HCT116 (cell line): ENCODE data around the gene FGF3. TPM values are rescaled to one million over a fixed set of nuclear protein-coding genes. Genes with fewer than 3 reads are reported as not detected.

Source experiments
- ATAC-seq: fragments of 200-7000 bp; cut with Tn5 transposase; 2 replicates; pipeline ENCODE4 v1.9.1; 2020; ENCODE audit warnings: mild to moderate bottlenecking, moderate library complexity
- BruUV-seq: library from RNA; stranded (reverse); fragments of 400-500 nt; replicated peaks from 2 replicates; lab custom pipeline; 2021; lab: Mats Ljungman, UMichigan
- CTCF ChIA-PET: fragments of 300-600 bp; sonication (Branson Sonifier 250); formaldehyde crosslinking; loops from one replicate; lab custom pipeline; 2021; ENCODE audit warnings: antibody characterized with exemption; lab: Charles Lee
- POLR2A ChIA-PET: fragments of 300-600, 350-600 bp; sonication (Branson Sonifier 250); formaldehyde crosslinking; loops from one replicate; lab custom pipeline; 2021; ENCODE audit warnings: antibody characterized with exemption; lab: Charles Lee
- RAD21 ChIA-PET, 2 experiments: fragments of 300-600 bp; sonication (Branson Sonifier 250); formaldehyde crosslinking; loops; one replicate each; lab custom pipeline; 2023; ENCODE audit warnings: low total read pairs in 2 of 2; ENCODE audit not compliant: uncharacterized antibody in 2 of 2, unreplicated experiment in 2 of 2, low non-redundant PET in 1 of 2; lab: Charles Lee
- DNase-seq: peaks from one replicate; pipeline ENCODE4 v3.0.0-alpha.2; 2010; ENCODE audit warnings: low read depth, low spot score
- H2AFZ ChIP-seq: fragments of 200-600 bp; shearing (Covaris generic), sonication (generic); 2 replicates; pipeline ENCODE4 v1.6.1; 2017; ENCODE audit warnings: low read depth, mixed run types, mixed read lengths, antibody characterized with exemption, low read length; ENCODE audit not compliant: poor library complexity, severe bottlenecking
- H3K27ac ChIP-seq: 2 replicates; pipeline ENCODE4 v1.5.1; 2012; ENCODE audit warnings: low read depth, low read length
- H3K27me3 ChIP-seq: fragments of 200-600 bp; sonication (generic); 2 replicates; pipeline ENCODE4 v1.6.1; 2016; ENCODE audit warnings: mixed run types, low read length, mixed read lengths; ENCODE audit not compliant: insufficient read depth
- H3K36me3 ChIP-seq, 2 experiments: fragments of 200-500 bp in 1 of 2; fragments of 200-600 bp in 1 of 2; sonication (Bioruptor generic) in 1 of 2; sonication (generic) in 1 of 2; 2 replicates each; pipeline versions ENCODE4 v1.5.1 to v1.6.1; 2014 to 2016; ENCODE audit warnings: low read length in 2 of 2, inconsistent platforms in 1 of 2, mixed read lengths in 1 of 2, mixed run types in 1 of 2; ENCODE audit not compliant: insufficient read depth in 2 of 2, control insufficient read depth in 1 of 2
- H3K4me1 ChIP-seq, 2 experiments: fragments of 200-600 bp in 1 of 2; sonication (generic) in 1 of 2; 2 replicates each; pipeline versions ENCODE4 v1.5.1 to v1.6.1; 2012 to 2017; ENCODE audit warnings: low read length in 2 of 2, inconsistent platforms in 1 of 2, mild to moderate bottlenecking in 1 of 2, mixed read lengths in 1 of 2, mixed run types in 1 of 2, moderate library complexity in 1 of 2; ENCODE audit not compliant: insufficient read depth in 2 of 2, control insufficient read depth in 1 of 2
- H3K4me2 ChIP-seq: fragments of 200-600 bp; sonication (generic); 2 replicates; pipeline ENCODE4 v1.6.1; 2017; ENCODE audit warnings: mixed run types, low read length, mixed read lengths
- H3K4me3 ChIP-seq, 2 experiments: fragments of 200-600 bp in 1 of 2; sonication (generic) in 1 of 2; replicated peaks in 1 of 2; 2 replicates each; pipeline ENCODE4 v1.5.1; 2011 to 2016; ENCODE audit warnings: low read length in 2 of 2, control low read depth in 1 of 2, low read depth in 1 of 2, mild to moderate bottlenecking in 1 of 2, mixed read lengths in 1 of 2, mixed run types in 1 of 2
- H3K79me2 ChIP-seq: fragments of 200-600 bp; sonication (generic); 2 replicates; pipeline ENCODE4 v1.6.1; 2017; ENCODE audit warnings: mild to moderate bottlenecking, mixed run types, low read length, moderate library complexity, mixed read lengths; ENCODE audit not compliant: insufficient read depth
- H3K9ac ChIP-seq: fragments of 200-600 bp; sonication (generic); 2 replicates; pipeline ENCODE4 v1.6.1; 2016; ENCODE audit warnings: low read length, mixed read lengths
- H3K9me2 ChIP-seq: fragments of 200-600 bp; sonication (generic), shearing (Covaris generic); 2 replicates; pipeline ENCODE4 v1.6.1; 2017; ENCODE audit warnings: mixed run types, mild to moderate bottlenecking, moderate library complexity; ENCODE audit not compliant: insufficient read depth
- H3K9me3 ChIP-seq, 2 experiments: fragments of 200-500 bp in 1 of 2; fragments of 200-600 bp in 1 of 2; sonication (Bioruptor generic) in 1 of 2; sonication (generic) in 1 of 2; 2 replicates each; pipeline ENCODE4 v1.6.1; 2014 to 2017; ENCODE audit warnings: low read length in 2 of 2, mixed read lengths in 2 of 2, inconsistent platforms in 1 of 2, low read depth in 1 of 2, mild to moderate bottlenecking in 1 of 2, mixed run types in 1 of 2, moderate library complexity in 1 of 2; ENCODE audit not compliant: control insufficient read depth in 1 of 2, insufficient read depth in 1 of 2
- H4K20me1 ChIP-seq: fragments of 200-600 bp; sonication (generic), shearing (Covaris generic); 2 replicates; pipeline ENCODE4 v1.6.1; 2017; ENCODE audit warnings: mixed run types, mild to moderate bottlenecking, moderate library complexity; ENCODE audit not compliant: insufficient read depth
- ATF3 ChIP-seq: IDR thresholded peaks from 2 replicates; pipeline ENCODE4 v1.6.1; 2012
- CBX3 ChIP-seq: IDR thresholded peaks from 2 replicates; pipeline ENCODE4 v1.6.1; 2012; ENCODE audit warnings: low read depth
- CEBPB ChIP-seq: IDR thresholded peaks from 2 replicates; pipeline ENCODE4 v1.6.1; 2012; ENCODE audit warnings: low read depth
- EGR1 ChIP-seq: IDR thresholded peaks from 2 replicates; pipeline ENCODE4 v1.6.1; 2012; ENCODE audit warnings: low read depth
- ELF1 ChIP-seq: IDR thresholded peaks from 2 replicates; pipeline ENCODE4 v1.6.1; 2012; ENCODE audit warnings: low read depth, borderline replicate concordance
- FOSL1 ChIP-seq: IDR thresholded peaks from 2 replicates; pipeline ENCODE4 v1.6.1; 2012; ENCODE audit warnings: low read depth
- JUND ChIP-seq: IDR thresholded peaks from 2 replicates; pipeline ENCODE4 v1.6.1; 2012
- MAX ChIP-seq: IDR thresholded peaks from 2 replicates; pipeline ENCODE4 v1.6.1; 2012
- POLR2AphosphoS5 ChIP-seq: IDR thresholded peaks from 2 replicates; pipeline ENCODE4 v1.6.1; 2011; ENCODE audit warnings: mild to moderate bottlenecking, low read depth, low read length, moderate library complexity
- SIN3A ChIP-seq: IDR thresholded peaks from 2 replicates; pipeline ENCODE4 v1.6.1; 2012; ENCODE audit warnings: low read depth
- SP1 ChIP-seq: IDR thresholded peaks from 2 replicates; pipeline ENCODE4 v1.6.1; 2012; ENCODE audit warnings: low read depth
- SRF ChIP-seq: IDR thresholded peaks from 2 replicates; pipeline ENCODE4 v1.6.1; 2012; ENCODE audit warnings: low read depth
- TCF7L2 ChIP-seq: IDR thresholded peaks from 2 replicates; pipeline ENCODE4 v1.7.0; 2011; ENCODE audit warnings: borderline replicate concordance, inconsistent platforms; ENCODE audit not compliant: insufficient read depth, insufficient read length; ENCODE audit errors: extremely low read depth
- YY1 ChIP-seq: IDR thresholded peaks from 2 replicates; pipeline ENCODE4 v1.6.1; 2011; ENCODE audit warnings: low read length, low read depth, moderate library complexity, mild to moderate bottlenecking; ENCODE audit not compliant: insufficient replicate concordance; ENCODE audit errors: extremely low read depth
- ZNF274 ChIP-seq: fragments of 200-500 bp; sonication (Bioruptor generic); IDR thresholded peaks from 2 replicates; pipeline ENCODE4 v1.6.1; 2014; ENCODE audit warnings: mild to moderate bottlenecking, low read depth, low read length, inconsistent platforms
- intact Hi-C: fragments of 100-400 bp; cut with micrococcal nuclease; formaldehyde crosslinking; loops from 2 replicates; pipeline ENCODE4 v1.10.0; 2022
- total RNA-seq: library from RNA; stranded (reverse); gene quantifications from one replicate; pipeline ENCODE4 v1.2.1, GENCODE V29; 2021; ENCODE audit not compliant: unreplicated experiment

FGF3 gene
- total RNA-seq, 1 experiment from 2014 or later: not detected

DNA sequence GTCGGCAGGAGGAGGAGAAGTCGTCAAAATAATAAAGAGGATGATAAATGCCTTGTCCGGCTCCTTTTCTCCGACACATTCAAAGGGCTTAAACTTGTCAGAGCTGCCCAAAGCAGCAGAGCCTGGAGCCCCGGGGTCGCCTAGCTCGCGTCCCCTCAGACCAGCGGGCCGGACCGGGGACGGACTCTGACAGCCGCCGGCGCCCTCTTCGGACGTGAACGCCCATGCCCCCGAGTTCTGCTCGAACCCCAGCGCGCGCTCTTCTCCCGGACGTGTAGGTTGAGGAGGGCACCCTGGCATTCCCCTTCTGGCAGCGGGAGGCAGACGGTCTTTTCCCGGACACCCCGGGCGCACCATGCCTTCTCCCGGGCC, 999 bp downstream of the FGF3 start:
- H3K4me1 ChIP-seq: peaks cover 3 to 17% of the 10 kb centered on the region in 2 experiments; a peak in 3 of 4 replicates
- H4K20me1 ChIP-seq: no peaks in the 10 kb centered on the region
- no peak for DNase-seq
- no peak overlapping the region for H3K27ac ChIP-seq
- H3K27me3 ChIP-seq: peaks cover 8% of the 10 kb centered on the region; the same call in 1 of the 2 replicates
- TF ChIP-seq ZNF274 (no peak), SIN3A (no peak), JUND (no peak), MAX (no peak), EGR1 (no peak), FOSL1 (no peak), SP1 (no peak), YY1 (no peak), CBX3 (no peak), POLR2AphosphoS5 (no peak), TCF7L2 (no peak), ELF1 (no peak), SRF (no peak), ATF3 (no peak), CEBPB (no peak)
- peak overlapping the region; percentile 46 to 61 for H3K4me3 ChIP-seq
- intact Hi-C loops: no loop called here
- BruUV-seq: no TSS peak
- peak overlapping the region; percentile 52; the same call in 1 of the 2 replicates for H3K9ac ChIP-seq
- CTCF ChIA-PET: interaction anchor here (1.2 kb wide), 1 partner anchor 17 kb away, joined by 5 read pairs; no protein-coding TSS in a partner anchor
- no peak overlapping the region for H2AFZ ChIP-seq
- H3K9me2 ChIP-seq: no peaks in the 10 kb centered on the region
- no peaks in the 10 kb centered on the region for H3K36me3 ChIP-seq
- no peaks in the 10 kb centered on the region for H3K79me2 ChIP-seq
- ATAC-seq: no peak
- POLR2A ChIA-PET: interaction anchor here (0.7 to 0.9 kb wide), 2 partner anchors 8 to 240 kb away, joined by 3 read pairs; no protein-coding TSS in a partner anchor
- RAD21 ChIA-PET: no interaction called here
- peak overlapping the region; percentile 95 for H3K4me2 ChIP-seq
- no peaks in the 10 kb centered on the region for H3K9me3 ChIP-seq
